ENCODE results near the gene FIS1.
A peak's percentile ranks its signal among the peaks of the same experiment; 100 is the strongest.

FIS1 gene

GRCh38 chr7:101235050-101235449 lies 9.8 kb downstream of the FIS1 start (continued):
- TF ChIP-seq ARNTL (CRISPR knock-in tag; IDR thresholded peaks at IDR 0.05; ENCODE audit: borderline replicate concordance, low read depth): no peak

- no peak for ATAC-seq
- TF ChIP-seq ZNF8 (CRISPR knock-in tag; IDR thresholded peaks at IDR 0.05): no peak
- no peak for TF ChIP-seq ZNF70 (CRISPR knock-in tag; IDR thresholded peaks at IDR 0.05)
- TF ChIP-seq ISL1 (CRISPR knock-in tag; IDR thresholded peaks at IDR 0.05): no peak
- TF ChIP-seq TCF4 (CRISPR knock-in tag; IDR thresholded peaks at IDR 0.05; ENCODE audit: borderline replicate concordance): no peak
- TF ChIP-seq ZC3H10 (CRISPR knock-in tag; IDR thresholded peaks at IDR 0.05): no peak
- TF ChIP-seq ZFP30 (CRISPR knock-in tag; IDR thresholded peaks at IDR 0.05): no peak
- TF ChIP-seq ZFP3 (CRISPR knock-in tag; IDR thresholded peaks at IDR 0.05): no peak
- TF ChIP-seq PPARA (CRISPR knock-in tag; IDR thresholded peaks at IDR 0.05; ENCODE audit: borderline replicate concordance): no peak
Observed at GRCh38 chr7:101234636-101235035, 10.2 kb downstream of the FIS1 start.

DNA sequence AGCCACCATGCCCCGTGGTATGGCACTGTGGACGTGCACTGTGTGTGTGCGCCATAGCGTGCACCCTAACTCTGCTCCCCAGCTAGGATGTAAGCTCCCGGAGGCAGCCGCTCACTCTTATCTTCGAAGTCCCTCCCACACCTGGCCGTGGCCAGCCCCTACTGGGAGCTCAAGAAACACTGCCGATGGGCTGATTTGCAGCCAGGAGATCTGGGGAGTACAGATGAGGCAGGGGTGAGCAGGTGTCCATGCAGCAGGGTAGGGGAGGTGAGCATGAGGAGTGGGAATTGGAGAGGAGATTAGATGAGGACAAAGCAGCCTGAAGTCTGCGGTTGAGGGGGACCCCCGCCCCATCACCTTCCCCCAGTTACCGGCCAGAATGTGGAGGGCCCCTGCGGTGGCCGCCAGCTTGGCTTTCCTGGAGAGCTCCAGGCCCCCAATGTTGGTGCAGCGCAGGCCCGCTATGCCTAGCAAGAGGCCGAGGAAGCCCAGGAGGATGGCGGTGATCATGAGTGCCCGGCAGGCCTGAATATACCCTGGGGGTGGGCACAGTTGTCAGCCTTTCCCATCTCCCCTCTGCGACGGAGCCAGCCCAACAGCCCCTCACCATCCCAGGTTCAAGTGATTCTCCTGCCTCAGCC lies 10.9 kb downstream of the FIS1 start:
- TF ChIP-seq CSDC2 (CRISPR knock-in tag; IDR thresholded peaks at IDR 0.05) (no peak), ZNF8 (CRISPR knock-in tag; IDR thresholded peaks at IDR 0.05) (no peak), PATZ1 (CRISPR knock-in tag; IDR thresholded peaks at IDR 0.05; ENCODE audit: borderline replicate concordance) (no peak), OSR1 (CRISPR knock-in tag; IDR thresholded peaks at IDR 0.05) (no peak), ARNTL (CRISPR knock-in tag; IDR thresholded peaks at IDR 0.05; ENCODE audit: borderline replicate concordance, low read depth) (no peak), ZNF565 (CRISPR knock-in tag; conservative IDR thresholded peaks at IDR 0.05; ENCODE audit: low read depth) (no peak), RARB (CRISPR knock-in tag; IDR thresholded peaks at IDR 0.05) (no peak), ESRRG (CRISPR knock-in tag; IDR thresholded peaks at IDR 0.05) (no peak), PPARA (CRISPR knock-in tag; IDR thresholded peaks at IDR 0.05; ENCODE audit: borderline replicate concordance) (no peak), ZNF70 (CRISPR knock-in tag; IDR thresholded peaks at IDR 0.05) (no peak), ZFP3 (CRISPR knock-in tag; IDR thresholded peaks at IDR 0.05) (no peak), GLIS3 (CRISPR knock-in tag; IDR thresholded peaks at IDR 0.05) (no peak)
- no peak for ATAC-seq

- no peak for TF ChIP-seq TOX (CRISPR knock-in tag; IDR thresholded peaks at IDR 0.05; ENCODE audit: borderline replicate concordance)
- TF ChIP-seq BACH2 (CRISPR knock-in tag; IDR thresholded peaks at IDR 0.05; ENCODE audit: borderline replicate concordance): no peak
- no peak for TF ChIP-seq ZNF70 (CRISPR knock-in tag; IDR thresholded peaks at IDR 0.05)
- TF ChIP-seq ISL1 (CRISPR knock-in tag; IDR thresholded peaks at IDR 0.05): no peak
- no peak for TF ChIP-seq SNAI2 (CRISPR knock-in tag; IDR thresholded peaks at IDR 0.05)
- TF ChIP-seq, protein P1, sequence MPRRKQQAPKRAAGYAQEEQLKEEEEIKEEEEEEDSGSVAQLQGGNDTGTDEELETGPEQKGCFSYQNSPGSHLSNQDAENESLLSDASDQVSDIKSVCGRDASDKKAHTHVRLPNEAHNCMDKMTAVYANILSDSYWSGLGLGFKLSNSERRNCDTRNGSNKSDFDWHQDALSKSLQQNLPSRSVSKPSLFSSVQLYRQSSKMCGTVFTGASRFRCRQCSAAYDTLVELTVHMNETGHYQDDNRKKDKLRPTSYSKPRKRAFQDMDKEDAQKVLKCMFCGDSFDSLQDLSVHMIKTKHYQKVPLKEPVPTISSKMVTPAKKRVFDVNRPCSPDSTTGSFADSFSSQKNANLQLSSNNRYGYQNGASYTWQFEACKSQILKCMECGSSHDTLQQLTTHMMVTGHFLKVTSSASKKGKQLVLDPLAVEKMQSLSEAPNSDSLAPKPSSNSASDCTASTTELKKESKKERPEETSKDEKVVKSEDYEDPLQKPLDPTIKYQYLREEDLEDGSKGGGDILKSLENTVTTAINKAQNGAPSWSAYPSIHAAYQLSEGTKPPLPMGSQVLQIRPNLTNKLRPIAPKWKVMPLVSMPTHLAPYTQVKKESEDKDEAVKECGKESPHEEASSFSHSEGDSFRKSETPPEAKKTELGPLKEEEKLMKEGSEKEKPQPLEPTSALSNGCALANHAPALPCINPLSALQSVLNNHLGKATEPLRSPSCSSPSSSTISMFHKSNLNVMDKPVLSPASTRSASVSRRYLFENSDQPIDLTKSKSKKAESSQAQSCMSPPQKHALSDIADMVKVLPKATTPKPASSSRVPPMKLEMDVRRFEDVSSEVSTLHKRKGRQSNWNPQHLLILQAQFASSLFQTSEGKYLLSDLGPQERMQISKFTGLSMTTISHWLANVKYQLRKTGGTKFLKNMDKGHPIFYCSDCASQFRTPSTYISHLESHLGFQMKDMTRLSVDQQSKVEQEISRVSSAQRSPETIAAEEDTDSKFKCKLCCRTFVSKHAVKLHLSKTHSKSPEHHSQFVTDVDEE (CRISPR knock-in tag; IDR thresholded peaks at IDR 0.05): no peak
- no peak for TF ChIP-seq PATZ1 (CRISPR knock-in tag; IDR thresholded peaks at IDR 0.05; ENCODE audit: borderline replicate concordance)
- no peak for TF ChIP-seq ZNF565 (CRISPR knock-in tag; conservative IDR thresholded peaks at IDR 0.05; ENCODE audit: low read depth)
- TF ChIP-seq, protein P2, sequence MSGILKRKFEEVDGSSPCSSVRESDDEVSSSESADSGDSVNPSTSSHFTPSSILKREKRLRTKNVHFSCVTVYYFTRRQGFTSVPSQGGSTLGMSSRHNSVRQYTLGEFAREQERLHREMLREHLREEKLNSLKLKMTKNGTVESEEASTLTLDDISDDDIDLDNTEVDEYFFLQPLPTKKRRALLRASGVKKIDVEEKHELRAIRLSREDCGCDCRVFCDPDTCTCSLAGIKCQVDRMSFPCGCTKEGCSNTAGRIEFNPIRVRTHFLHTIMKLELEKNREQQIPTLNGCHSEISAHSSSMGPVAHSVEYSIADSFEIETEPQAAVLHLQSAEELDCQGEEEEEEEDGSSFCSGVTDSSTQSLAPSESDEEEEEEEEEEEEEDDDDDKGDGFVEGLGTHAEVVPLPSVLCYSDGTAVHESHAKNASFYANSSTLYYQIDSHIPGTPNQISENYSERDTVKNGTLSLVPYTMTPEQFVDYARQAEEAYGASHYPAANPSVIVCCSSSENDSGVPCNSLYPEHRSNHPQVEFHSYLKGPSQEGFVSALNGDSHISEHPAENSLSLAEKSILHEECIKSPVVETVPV (CRISPR knock-in tag; IDR thresholded peaks at IDR 0.05): no peak
- no peak for TF ChIP-seq ESRRG (CRISPR knock-in tag; IDR thresholded peaks at IDR 0.05)
- no peak for TF ChIP-seq ZFP30 (CRISPR knock-in tag; IDR thresholded peaks at IDR 0.05)
- no peak for TF ChIP-seq PPARA (CRISPR knock-in tag; IDR thresholded peaks at IDR 0.05; ENCODE audit: borderline replicate concordance)
- TF ChIP-seq OSR1 (CRISPR knock-in tag; IDR thresholded peaks at IDR 0.05): no peak
- TF ChIP-seq RARB (CRISPR knock-in tag; IDR thresholded peaks at IDR 0.05): no peak
- ATAC-seq: peak; percentile 4; the same call in 1 of the 3 replicates
Observed at GRCh38 chr7:101232141-101232850, 12.6 kb downstream of the FIS1 start.
